Mammary epithelial cell (primary cell): ENCODE data around the gene PTPRU.

ENCODE experiments used
- CTCF ChIP-seq, 2 donors: IDR thresholded peaks in 1 of 2; conservative IDR thresholded peaks in 1 of 2; 2 replicates each; pipeline ENCODE4 v1.5.1; 2011 to 2012; ENCODE audit warnings: inconsistent platforms in 2 of 2, low read length in 2 of 2, mild to moderate bottlenecking in 2 of 2, control low read depth in 1 of 2, low read depth in 1 of 2; ENCODE audit not compliant: insufficient read depth in 1 of 2; ENCODE audit errors: extremely low read depth in 1 of 2
- EZH2 ChIP-seq: IDR thresholded peaks from 2 replicates; pipeline ENCODE4 v1.6.1; 2012; ENCODE audit warnings: low read length, inconsistent platforms, borderline replicate concordance

GRCh38 chr1:29324202-29324601, 87.9 kb downstream of the PTPRU start:
- TF ChIP-seq CTCF (conservative IDR thresholded peaks at IDR 0.05 in 1 of 2, IDR thresholded peaks at IDR 0.05 in 1 of 2; ENCODE audit: extremely low read depth in 1 of 2, insufficient read depth in 1 of 2, low read depth in 1 of 2, low read length in 2 of 2) (no peak), EZH2 (no peak)
